ENCODE data around the gene CELF5. TPM values are rescaled to one million over a fixed set of nuclear protein-coding genes. Genes with fewer than 3 reads are reported as not detected.

Gene CELF5
- total RNA-seq, 1 donor from 2014 or later, result not detected

DNA sequence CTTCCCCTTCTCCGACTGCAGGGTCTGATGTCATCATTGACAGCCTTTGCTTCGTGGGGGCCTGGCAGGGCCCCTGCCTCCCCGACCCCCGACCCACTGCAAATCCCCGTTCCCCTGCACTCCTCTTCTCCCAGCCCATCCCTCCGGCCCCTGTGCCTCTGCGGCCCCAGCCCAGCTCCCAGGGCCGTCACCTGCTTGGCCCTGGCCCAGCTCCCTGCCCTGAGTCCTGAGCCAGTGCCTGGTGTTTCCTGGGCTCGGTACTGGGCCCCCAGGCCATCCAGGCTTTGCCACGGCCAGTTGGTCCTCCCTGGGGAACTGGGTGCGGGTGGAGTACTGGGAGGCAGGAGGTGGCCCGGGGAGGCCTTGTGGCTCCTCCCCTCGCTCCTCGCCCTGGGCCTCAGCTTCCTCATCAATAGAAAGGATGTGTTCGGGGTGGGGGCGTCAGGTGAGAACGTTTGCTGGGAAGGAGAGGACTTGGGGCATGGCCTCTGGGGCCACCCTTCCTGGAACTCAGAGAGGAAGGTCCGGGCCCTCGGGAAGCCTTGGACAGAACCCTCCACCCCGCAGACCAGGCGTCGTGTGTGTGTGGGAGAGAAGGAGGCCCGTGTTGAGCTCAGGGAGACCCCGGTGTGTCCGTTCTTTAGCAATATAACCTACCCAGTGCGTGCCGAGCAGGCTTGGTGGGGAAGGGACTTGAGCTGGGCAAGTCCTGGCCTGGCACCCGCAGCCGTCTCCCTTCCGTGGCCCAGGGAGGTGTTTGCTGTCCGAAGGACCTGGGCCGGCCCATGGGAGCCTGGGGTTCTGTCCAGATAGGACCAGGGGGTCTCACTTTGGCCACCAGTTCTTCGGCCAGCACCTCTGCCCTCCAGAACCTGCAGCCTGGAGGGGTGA is 15.9 kb upstream of the CELF5 start:
- DNase-seq, result no peak
- no peak overlapping the region for H3K4me3 ChIP-seq
- H3K27ac ChIP-seq (replicated peaks), result no peak overlapping the region
- intact Hi-C loops (cut with micrococcal nuclease), result no loop called here
- no peaks in the 10 kb centered on the region for H3K27me3 ChIP-seq (ENCODE audit: low read depth)
- no peak for TF ChIP-seq CTCF (IDR thresholded peaks at IDR 0.05; ENCODE audit: borderline replicate concordance)
- peaks cover 47% of the 10 kb centered on the region for H3K36me3 ChIP-seq
- no peaks in the 10 kb centered on the region for H3K9me3 ChIP-seq (replicated peaks)
- H3K4me1 ChIP-seq, result no peaks in the 10 kb centered on the region

- no peak overlapping the region for H3K27ac ChIP-seq (replicated peaks)
- no peaks in the 10 kb centered on the region for H3K9me3 ChIP-seq (replicated peaks)
- H3K4me3 ChIP-seq, result no peak overlapping the region
- peaks cover 31% of the 10 kb centered on the region for H3K36me3 ChIP-seq
- no peaks in the 10 kb centered on the region for H3K4me1 ChIP-seq
- no peaks in the 10 kb centered on the region for H3K27me3 ChIP-seq (ENCODE audit: low read depth)
- peak; percentile 69 for TF ChIP-seq CTCF (IDR thresholded peaks at IDR 0.05; ENCODE audit: borderline replicate concordance)
- intact Hi-C loops (cut with micrococcal nuclease), result no loop called here
- peak; percentile 46 for DNase-seq
Observed at GRCh38 chr19:3210347-3211017, 14.0 kb upstream of the CELF5 start.

DNA sequence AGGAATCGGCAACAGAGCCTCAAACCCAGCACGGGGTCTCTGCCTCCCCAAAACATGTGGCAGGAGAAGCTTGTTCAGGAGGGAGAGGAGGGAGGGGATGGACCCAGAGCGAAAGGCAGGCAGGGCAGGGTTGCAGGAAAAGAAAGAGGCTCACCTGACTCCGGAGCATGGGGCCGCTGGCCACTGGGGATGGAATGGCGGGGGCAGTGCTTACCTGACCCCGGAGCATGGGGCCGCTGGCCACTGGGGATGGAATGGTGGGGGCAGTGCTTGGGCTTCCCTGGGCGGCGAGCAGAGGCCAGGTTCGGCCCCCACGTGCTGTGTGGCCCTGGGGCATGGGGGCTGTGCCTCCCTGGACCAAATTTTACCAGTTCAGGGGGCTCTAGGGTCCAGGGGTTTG is 13.3 kb upstream of the CELF5 start:
- TF ChIP-seq CTCF (IDR thresholded peaks at IDR 0.05; ENCODE audit: borderline replicate concordance), result no peak
- intact Hi-C loops (cut with micrococcal nuclease), result no loop called here

GRCh38 chr19:3213159-3213558 is 11.3 kb upstream of the CELF5 start:
- intact Hi-C loops (cut with micrococcal nuclease), result no loop called here
- TF ChIP-seq CTCF (IDR thresholded peaks at IDR 0.05; ENCODE audit: borderline replicate concordance), result no peak
- peaks cover 3% of the 10 kb centered on the region for H3K27me3 ChIP-seq (ENCODE audit: low read depth)
- DNase-seq, result no peak
- H3K9me3 ChIP-seq (replicated peaks), result no peaks in the 10 kb centered on the region
- H3K27ac ChIP-seq (replicated peaks), result no peak overlapping the region
- no peak overlapping the region for H3K4me3 ChIP-seq
- H3K4me1 ChIP-seq, result no peaks in the 10 kb centered on the region
- peaks cover 4% of the 10 kb centered on the region for H3K36me3 ChIP-seq

More for the DNA sequence above, 13.3 kb upstream of the CELF5 start:
- no peaks in the 10 kb centered on the region for H3K9me3 ChIP-seq (replicated peaks)
- H3K36me3 ChIP-seq, result peaks cover 23% of the 10 kb centered on the region
- H3K4me1 ChIP-seq, result no peaks in the 10 kb centered on the region
- no peaks in the 10 kb centered on the region for H3K27me3 ChIP-seq (ENCODE audit: low read depth)
- H3K27ac ChIP-seq (replicated peaks), result no peak overlapping the region
- DNase-seq, result no peak
- no peak overlapping the region for H3K4me3 ChIP-seq

GRCh38 chr19:3216874-3217273 is 7.6 kb upstream of the CELF5 start:
- Histone ChIP-seq H3K27me3 (ENCODE audit: low read depth) (peaks cover 34% of the 10 kb centered on the region), H3K4me3 (no peak overlapping the region), H3K27ac (replicated peaks) (no peak overlapping the region), H3K4me1 (no peaks in the 10 kb centered on the region), H3K36me3 (no peaks in the 10 kb centered on the region), H3K9me3 (replicated peaks) (no peaks in the 10 kb centered on the region)
- intact Hi-C loops (cut with micrococcal nuclease), result no loop called here
- no peak for TF ChIP-seq CTCF (IDR thresholded peaks at IDR 0.05; ENCODE audit: borderline replicate concordance)
- DNase-seq, result no peak

Measured in left ventricle myocardium inferior (tissue), 1 donor.